MG63 (cell line): ENCODE results near the gene BPIFB6. TPM values are rescaled to one million over a fixed set of nuclear protein-coding genes. Genes with fewer than 3 reads are reported as not detected.

ENCODE experiments used
- DNase-seq: peaks from one replicate; pipeline ENCODE4 v3.0.0-alpha.2; 2020
- H3K27me3 ChIP-seq: fragments of 250-450 bp; sonication (Bioruptor Pico); 2 replicates; pipeline ENCODE4 v1.5.1; 2020; ENCODE audit warnings: mild to moderate bottlenecking, moderate library complexity
- H3K36me3 ChIP-seq: fragments of 250-450 bp; sonication (Bioruptor Pico); 2 replicates; pipeline ENCODE4 v1.5.1; 2020; ENCODE audit warnings: mild to moderate bottlenecking, moderate library complexity
- H3K4me3 ChIP-seq: fragments of 250-450 bp; sonication (Bioruptor Pico); 2 replicates; pipeline ENCODE4 v1.5.1; 2020; ENCODE audit warnings: mild to moderate bottlenecking, moderate library complexity
- H3K9me3 ChIP-seq: fragments of 250-450 bp; sonication (Bioruptor Pico); 2 replicates; pipeline ENCODE4 v1.5.1; 2020; ENCODE audit warnings: mild to moderate bottlenecking, moderate library complexity
- total RNA-seq: library from RNA; depleted of rRNA; stranded (reverse); fragments of >200 nt; shearing (Covaris generic); gene quantifications from 2 replicates; pipeline ENCODE4 v1.2.3, GENCODE V29; 2014; ENCODE audit warnings: low replicate concordance

The BPIFB6 gene
- total RNA-seq, 1 experiment from 2014 or later: not detected

GRCh38 chr20:33010674-33011449, 20.6 kb upstream of the BPIFB6 start:
- H3K4me3 ChIP-seq: no peak overlapping the region
- DNase-seq: no peak
- H3K9me3 ChIP-seq: no peaks in the 10 kb centered on the region
- no peaks in the 10 kb centered on the region for H3K36me3 ChIP-seq
- no peaks in the 10 kb centered on the region for H3K27me3 ChIP-seq

- DNase-seq: no peak
- Histone ChIP-seq H3K27me3 (no peaks in the 10 kb centered on the region), H3K4me3 (no peak overlapping the region), H3K36me3 (no peaks in the 10 kb centered on the region), H3K9me3 (no peaks in the 10 kb centered on the region)
Measured at GRCh38 chr20:33012327-33013189, 18.9 kb upstream of the BPIFB6 start.

- H3K9me3 ChIP-seq: no peaks in the 10 kb centered on the region
- H3K27me3 ChIP-seq: no peaks in the 10 kb centered on the region
- no peak overlapping the region for H3K4me3 ChIP-seq
- no peak for DNase-seq
- no peaks in the 10 kb centered on the region for H3K36me3 ChIP-seq
Measured at GRCh38 chr20:33013701-33014326, 17.6 kb upstream of the BPIFB6 start.

- Histone ChIP-seq H3K9me3 (no peaks in the 10 kb centered on the region), H3K36me3 (no peaks in the 10 kb centered on the region), H3K27me3 (no peaks in the 10 kb centered on the region), H3K4me3 (no peak overlapping the region)
- no peak for DNase-seq
Measured at GRCh38 chr20:33014336-33015113, 16.9 kb upstream of the BPIFB6 start.

- H3K36me3 ChIP-seq: no peaks in the 10 kb centered on the region
- DNase-seq: no peak
- H3K27me3 ChIP-seq: no peaks in the 10 kb centered on the region
- H3K4me3 ChIP-seq: no peak overlapping the region
- no peaks in the 10 kb centered on the region for H3K9me3 ChIP-seq
Measured at GRCh38 chr20:33015114-33015484, 16.3 kb upstream of the BPIFB6 start.

GRCh38 chr20:33015700-33016580, 15.5 kb upstream of the BPIFB6 start:
- Histone ChIP-seq H3K27me3 (no peaks in the 10 kb centered on the region), H3K36me3 (no peaks in the 10 kb centered on the region), H3K9me3 (no peaks in the 10 kb centered on the region), H3K4me3 (no peak overlapping the region)
- DNase-seq: no peak

- H3K4me3 ChIP-seq: no peak overlapping the region
- H3K9me3 ChIP-seq: no peaks in the 10 kb centered on the region
- H3K27me3 ChIP-seq: no peaks in the 10 kb centered on the region
- H3K36me3 ChIP-seq: no peaks in the 10 kb centered on the region
- no peak for DNase-seq
Measured at GRCh38 chr20:33016581-33017109, 14.8 kb upstream of the BPIFB6 start.

DNA sequence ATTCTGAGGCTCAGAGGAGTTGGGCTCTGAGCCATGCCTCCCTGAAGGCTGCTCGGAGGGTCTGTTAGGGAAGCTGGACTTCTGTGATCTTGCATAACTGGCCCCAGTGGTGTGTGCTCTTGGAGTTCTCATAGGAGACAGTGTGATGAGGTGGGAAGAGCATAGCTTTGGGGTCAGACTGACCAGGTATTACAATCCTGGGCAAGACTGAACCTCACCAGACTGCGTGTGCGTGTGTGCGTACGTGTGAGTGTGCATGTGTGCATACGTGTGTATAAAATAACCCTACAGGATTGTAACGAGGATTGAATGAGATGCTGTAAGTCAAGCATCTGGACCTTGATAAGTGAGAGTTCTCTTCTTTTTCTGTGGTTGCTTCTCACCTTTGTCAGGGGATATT, 13.9 kb upstream of the BPIFB6 start:
- no peak for DNase-seq
- Histone ChIP-seq H3K36me3 (no peaks in the 10 kb centered on the region), H3K27me3 (no peaks in the 10 kb centered on the region), H3K9me3 (no peaks in the 10 kb centered on the region), H3K4me3 (no peak overlapping the region)

- Histone ChIP-seq H3K36me3 (no peaks in the 10 kb centered on the region), H3K27me3 (no peaks in the 10 kb centered on the region), H3K4me3 (no peak overlapping the region), H3K9me3 (no peaks in the 10 kb centered on the region)
- DNase-seq: no peak
Measured at GRCh38 chr20:33018169-33018931, 13.1 kb upstream of the BPIFB6 start.

DNA sequence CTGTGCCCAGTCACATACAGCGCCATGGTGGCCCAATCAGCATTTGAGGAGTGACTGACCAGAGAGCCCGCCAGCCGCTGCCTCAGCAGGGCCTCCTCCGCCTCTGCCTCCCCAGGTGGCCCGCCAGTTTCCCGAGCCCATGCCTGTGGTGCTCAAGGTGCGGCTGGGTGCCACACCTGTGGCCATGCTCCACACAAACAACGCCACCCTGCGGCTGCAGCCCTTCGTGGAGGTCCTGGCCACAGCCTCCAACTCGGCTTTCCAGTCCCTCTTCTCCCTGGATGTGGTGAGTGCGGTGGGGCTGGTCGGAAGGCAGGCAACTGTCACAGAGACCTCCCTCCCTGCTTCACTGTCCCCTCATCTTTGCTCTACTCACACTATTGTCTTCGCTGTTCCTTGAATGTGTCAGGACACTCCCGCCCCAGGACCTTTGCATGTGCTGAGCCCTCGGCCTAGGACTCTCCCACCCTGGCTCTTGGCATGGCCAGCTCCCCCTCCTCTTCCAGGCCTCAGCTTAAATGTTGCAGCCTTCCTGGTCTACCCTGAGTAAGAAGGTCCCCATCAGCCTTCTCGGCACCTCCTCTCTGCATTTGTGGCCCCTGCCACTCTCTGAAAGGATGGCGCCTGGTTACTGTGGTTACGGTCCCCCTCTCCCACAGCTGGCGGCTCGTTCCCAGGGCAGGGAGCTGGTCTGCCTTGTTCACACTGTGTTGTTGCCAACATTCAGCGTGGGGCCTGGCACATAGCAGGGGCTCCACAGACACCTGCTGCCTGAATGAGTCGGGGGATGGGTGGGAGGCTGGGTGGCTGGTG, 11.8 kb upstream of the BPIFB6 start:
- H3K4me3 ChIP-seq: no peak overlapping the region
- DNase-seq: no peak
- H3K36me3 ChIP-seq: no peaks in the 10 kb centered on the region
- H3K27me3 ChIP-seq: no peaks in the 10 kb centered on the region
- no peaks in the 10 kb centered on the region for H3K9me3 ChIP-seq

- no peaks in the 10 kb centered on the region for H3K9me3 ChIP-seq
- DNase-seq: no peak
- H3K4me3 ChIP-seq: no peak overlapping the region
- no peaks in the 10 kb centered on the region for H3K27me3 ChIP-seq
- H3K36me3 ChIP-seq: no peaks in the 10 kb centered on the region
Measured at GRCh38 chr20:33020278-33021161, 10.9 kb upstream of the BPIFB6 start.

GRCh38 chr20:33021879-33022278, 9.6 kb upstream of the BPIFB6 start:
- no peak for DNase-seq
- no peaks in the 10 kb centered on the region for H3K27me3 ChIP-seq
- no peaks in the 10 kb centered on the region for H3K9me3 ChIP-seq
- H3K36me3 ChIP-seq: no peaks in the 10 kb centered on the region
- no peak overlapping the region for H3K4me3 ChIP-seq

- H3K4me3 ChIP-seq: no peak overlapping the region
- no peaks in the 10 kb centered on the region for H3K9me3 ChIP-seq
- DNase-seq: no peak
- no peaks in the 10 kb centered on the region for H3K36me3 ChIP-seq
- H3K27me3 ChIP-seq: no peaks in the 10 kb centered on the region
Measured at GRCh38 chr20:33022289-33022688, 9.2 kb upstream of the BPIFB6 start.
